GM19238 (cell line): ENCODE measurements around the gene EYA3.

Experiments used
- DNase-seq: peaks from one replicate; pipeline ENCODE4 v3.0.0; 2011; ENCODE audit warnings: low spot score; ENCODE audit not compliant: insufficient read length

EYA3 gene, protein sequence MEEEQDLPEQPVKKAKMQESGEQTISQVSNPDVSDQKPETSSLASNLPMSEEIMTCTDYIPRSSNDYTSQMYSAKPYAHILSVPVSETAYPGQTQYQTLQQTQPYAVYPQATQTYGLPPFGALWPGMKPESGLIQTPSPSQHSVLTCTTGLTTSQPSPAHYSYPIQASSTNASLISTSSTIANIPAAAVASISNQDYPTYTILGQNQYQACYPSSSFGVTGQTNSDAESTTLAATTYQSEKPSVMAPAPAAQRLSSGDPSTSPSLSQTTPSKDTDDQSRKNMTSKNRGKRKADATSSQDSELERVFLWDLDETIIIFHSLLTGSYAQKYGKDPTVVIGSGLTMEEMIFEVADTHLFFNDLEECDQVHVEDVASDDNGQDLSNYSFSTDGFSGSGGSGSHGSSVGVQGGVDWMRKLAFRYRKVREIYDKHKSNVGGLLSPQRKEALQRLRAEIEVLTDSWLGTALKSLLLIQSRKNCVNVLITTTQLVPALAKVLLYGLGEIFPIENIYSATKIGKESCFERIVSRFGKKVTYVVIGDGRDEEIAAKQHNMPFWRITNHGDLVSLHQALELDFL

DNA sequence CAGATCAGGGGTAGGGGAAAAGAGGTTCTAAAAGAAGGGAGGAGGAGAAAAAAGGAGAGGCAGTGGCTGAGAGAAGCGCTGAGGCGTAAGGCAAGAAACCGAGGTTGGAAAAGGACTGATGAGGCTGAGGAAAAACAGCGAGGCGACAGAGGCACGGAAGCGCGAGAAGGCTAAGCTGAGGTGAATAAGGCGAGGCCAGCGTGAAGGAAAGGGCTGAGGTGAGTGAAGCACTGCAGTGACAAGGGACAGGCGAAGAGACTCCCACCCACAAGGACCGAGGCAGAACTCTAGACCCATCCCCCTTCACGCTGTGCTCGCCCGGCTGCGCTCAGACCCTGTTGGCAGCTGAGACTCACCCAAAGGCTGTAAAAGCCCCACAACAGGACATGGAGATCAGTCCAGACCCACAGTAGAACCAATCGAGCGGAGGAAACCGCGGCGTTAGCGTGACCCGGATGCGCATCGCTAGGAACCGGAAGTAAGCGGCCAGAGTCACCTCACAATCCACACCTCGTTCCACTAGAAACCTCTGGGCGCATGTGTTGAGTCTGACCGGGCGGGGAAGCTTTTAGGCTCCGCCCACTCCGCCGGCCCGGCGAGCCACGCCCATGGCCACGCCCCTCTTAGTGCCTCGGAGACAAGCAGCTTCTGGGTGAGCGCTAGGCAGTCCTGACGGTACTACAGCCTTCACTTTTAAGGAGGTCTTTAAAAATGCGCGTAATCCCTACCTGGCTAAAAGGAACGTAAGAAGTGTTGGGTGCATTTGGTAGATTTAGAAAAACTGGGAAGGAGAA is at the start of gene EYA3:
EYA3 (minus strand) TSS at position 443 of the 794 bp plus-strand sequence. CDS start 30,584 bp downstream, outside the sequence.
- peak; percentile 95 for DNase-seq

DNA sequence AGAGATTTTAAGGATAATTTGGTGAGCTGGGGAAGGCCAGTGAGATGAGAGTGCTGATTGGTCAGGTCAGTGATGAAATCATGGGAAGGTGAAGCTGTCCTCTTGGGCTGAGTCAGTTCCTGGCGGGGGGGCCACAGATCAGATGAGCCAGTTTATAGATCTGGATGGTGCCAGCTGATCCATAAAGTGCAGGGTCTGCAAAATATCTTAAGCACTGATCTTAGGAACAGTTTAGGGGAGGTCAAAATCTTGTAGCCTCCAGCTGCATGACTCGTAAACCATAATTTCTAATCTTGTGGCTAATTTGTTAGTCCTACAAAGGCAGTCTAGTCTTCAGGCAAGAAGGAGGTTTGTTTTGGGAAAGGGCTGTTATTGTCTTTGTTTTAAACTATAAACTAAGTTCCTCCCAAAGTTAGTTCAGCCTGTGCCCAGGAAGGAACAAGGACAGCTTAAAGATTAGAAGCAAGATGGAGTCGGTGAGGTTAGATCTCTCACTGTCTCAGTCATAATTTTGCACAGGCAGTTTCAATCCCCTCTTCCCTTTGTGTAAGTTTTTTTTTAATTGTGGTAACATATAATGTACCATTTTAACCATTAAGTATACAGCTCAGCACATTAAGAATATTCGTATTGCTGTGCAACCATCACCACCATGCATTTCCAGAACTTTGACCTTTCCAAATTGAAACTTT is 48.7 kb upstream of the EYA3 start:
- DNase-seq: no peak

DNA sequence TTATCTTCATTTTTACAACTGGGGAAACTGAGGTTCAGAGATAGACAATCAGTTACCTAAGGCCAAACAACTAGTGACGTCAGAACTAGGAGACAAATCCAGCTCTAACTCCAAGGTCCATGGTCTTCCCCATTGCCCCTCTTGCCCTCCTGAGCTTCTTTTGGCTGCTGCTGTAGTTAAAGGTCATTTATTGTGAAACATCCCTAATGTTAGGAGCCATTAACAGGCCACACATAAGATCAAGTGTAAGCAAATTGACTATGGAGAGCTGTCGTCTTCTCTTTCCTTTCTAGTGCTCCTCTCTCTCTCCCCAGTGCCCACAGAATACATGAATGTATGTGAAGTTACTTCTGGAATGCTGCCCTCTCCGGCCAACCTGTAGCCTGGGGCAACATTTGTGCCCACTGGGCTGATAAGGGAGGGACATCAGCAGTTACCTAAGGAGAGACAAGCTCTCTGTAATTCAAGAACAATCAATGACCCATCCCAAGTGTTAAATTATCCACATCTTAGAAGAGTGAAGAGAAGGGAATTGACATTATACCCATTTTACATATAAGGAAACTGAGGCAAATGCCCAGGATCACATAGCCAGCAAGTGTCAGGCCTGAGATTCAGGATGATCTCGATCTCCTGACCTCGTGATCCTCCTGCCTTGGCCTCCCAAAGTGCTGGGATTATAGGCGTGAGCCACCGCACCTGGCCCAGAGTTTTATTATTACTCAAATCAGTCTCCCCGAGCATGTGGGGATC is 47.9 kb upstream of the EYA3 start:
- no peak for DNase-seq

DNA sequence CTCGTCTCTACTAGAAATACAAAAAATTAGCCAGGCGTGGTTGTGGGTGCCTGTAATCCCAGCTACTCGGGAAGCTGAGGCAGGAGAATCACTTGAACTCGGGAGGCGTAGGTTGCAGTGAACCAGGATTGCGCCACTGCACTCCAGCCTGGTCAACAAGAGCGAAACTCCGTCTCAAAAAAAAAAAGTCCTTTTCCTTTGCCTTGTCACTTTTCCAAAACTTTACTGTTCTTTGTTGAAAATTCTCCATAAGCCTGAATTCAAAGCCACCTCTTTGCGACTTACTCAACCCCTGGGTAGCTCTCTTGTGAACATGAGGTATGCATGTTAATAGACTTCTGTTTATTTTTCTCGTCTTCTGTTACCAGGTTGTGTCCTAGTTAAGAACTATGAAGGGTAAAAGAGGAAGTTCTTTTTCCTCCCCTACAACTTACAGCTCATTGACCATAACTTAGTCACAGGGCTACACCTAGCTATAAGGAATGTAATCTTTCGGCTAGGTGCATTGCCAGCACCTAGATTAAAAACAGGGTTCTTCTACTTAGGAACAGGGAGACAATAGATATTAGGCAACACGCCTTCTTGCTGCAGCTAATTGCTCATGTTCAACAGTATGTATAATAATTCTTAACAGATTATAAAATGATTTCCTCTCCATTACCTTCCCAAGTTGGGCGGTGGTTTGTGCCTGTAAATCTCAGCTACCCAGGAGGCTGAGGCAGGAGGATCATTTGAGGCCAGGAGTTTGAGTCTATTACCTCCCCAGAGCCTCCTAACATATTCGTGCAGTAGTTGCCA is 47.2 kb upstream of the EYA3 start:
- DNase-seq: no peak

DNA sequence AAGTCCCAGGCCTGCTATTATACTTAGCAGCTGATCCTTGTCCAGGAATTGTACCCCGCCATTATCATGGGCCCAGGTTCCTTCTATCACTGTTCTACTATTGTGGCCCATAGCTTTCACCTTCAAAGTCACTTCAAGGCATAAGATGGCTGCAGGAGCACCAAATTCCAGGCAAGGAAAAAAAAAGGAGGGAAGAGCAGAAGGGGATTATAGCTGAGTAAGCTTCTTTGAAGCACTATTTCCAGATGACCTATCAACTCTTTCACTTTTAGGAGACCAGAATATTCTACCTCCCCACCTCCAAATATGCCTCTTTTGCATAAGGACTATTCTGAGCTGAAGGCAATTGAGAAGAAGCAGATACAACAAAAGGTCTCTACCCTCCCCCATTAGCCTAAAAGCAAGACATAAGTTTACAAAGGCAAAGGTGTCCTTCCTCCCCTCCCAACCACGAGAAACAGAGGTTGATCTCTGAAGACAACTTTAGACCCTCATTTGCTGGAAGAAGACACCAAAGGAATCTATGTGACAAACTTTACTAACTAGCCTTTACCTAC is 46.3 kb upstream of the EYA3 start:
- no peak for DNase-seq

DNA sequence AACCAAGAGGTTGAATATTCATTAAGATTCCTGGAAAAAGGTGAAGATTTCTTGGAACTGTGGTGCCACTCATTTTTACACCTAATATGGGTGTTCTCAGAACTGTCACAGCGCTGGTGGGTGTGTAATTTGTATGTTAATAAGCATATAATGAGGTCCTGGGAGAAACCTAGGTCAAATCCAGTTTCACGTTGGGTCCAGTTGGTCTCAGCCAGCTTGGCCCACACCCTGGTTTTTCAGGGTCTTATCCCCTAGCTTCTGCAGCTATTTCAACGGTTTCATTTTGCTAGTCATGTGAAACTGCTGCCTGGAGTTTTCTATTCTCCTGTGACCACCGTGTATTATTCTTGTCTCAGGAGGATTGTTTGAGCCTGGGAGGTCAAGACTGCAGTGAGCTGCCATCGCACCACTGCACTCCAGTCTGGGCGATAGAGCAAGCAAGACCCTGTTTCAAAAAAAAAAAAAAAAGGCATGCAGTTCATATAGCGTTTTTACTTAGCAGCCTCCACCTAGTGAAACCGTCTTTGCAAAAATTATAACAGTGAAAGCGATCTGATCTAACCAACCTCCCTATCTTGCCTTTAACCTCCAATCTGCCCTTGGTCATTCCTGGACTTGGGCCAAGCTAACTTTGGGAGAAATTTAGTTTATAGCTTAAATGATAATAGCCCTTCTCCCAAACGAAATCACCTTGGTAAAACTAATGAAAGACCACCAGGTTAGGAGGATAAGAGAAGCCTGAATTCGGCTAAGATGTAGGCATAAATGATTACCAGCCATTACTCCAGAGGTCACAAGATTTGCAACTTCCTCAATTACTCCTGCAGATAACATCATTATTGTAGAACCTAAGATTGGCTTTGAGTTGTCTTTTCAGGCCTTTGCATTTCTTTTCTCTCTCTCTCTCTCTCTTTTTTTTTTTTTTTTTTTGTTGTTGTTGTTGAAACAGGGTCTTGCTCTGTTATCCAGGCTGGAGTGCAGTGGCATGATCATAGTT is 44.1 kb upstream of the EYA3 start:
- no peak for DNase-seq

DNA sequence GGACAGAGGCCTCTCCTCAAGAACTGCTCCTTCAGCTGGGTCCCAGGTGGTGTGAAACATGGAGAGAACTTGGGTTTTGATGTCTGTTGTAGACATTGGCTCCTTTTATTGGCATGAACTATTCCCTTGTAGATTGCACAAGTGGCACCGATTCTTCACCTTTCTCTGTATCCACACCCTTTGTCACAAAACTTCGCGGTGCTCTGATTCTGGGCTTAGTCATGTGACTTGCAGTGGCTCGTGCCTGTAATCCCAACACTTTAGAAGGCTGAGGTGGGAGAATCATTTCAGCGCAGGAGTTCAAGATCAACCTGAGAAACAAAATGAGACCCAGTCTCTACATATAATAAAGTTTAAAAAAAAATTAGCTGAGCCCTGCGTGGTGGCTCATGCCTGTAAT is 42.5 kb upstream of the EYA3 start:
- no peak for DNase-seq

DNA sequence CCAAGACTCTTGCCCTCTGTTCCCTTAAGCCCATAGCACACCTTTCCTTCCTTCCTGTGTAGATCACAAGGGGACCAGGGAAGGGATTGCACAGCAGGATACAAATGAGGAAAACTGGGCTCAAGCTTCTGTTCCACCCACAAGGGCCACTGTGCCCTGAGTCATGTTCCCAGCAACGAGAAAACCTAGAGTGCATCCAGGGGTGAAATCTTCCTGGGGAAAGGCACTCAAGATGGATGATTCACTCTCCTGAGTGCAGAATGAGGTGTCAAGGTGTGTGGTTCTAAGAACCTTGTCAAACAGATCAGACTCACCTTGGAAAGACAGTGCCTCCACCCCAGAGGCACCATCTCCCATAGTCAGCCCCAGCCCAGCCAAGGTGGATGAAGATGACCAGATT is 40.7 kb upstream of the EYA3 start:
- DNase-seq: no peak

DNA sequence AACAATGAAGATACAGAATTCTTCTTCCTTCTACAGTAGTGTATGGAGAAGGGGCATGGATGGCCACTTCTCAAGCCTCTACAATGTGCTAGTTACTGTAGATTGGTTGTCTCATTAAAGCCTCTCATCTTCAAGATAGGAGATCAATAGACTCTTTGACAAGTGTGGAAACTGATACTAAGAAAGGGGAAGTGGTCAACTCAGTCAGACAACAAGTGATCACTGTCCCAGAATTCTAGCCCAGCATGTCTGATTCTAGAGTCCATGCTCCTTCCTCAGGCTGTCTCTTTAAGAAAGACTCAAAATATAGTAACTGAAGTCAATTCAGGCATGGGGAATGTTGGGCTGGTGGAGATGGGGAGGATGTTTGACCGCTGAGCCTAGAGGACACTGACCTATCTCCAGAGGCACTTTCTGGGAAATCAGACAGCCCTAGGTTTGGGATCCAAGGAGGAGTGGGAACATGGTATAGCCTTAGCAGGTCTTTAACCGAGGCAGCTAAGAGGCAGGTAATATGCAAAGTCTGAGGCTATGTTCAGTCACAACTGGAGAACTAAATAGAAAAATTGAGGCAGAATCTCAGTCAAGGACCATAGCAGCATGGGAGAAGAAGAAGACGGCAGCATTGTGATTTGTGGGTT is 39.3 kb upstream of the EYA3 start:
- no peak for DNase-seq

DNA sequence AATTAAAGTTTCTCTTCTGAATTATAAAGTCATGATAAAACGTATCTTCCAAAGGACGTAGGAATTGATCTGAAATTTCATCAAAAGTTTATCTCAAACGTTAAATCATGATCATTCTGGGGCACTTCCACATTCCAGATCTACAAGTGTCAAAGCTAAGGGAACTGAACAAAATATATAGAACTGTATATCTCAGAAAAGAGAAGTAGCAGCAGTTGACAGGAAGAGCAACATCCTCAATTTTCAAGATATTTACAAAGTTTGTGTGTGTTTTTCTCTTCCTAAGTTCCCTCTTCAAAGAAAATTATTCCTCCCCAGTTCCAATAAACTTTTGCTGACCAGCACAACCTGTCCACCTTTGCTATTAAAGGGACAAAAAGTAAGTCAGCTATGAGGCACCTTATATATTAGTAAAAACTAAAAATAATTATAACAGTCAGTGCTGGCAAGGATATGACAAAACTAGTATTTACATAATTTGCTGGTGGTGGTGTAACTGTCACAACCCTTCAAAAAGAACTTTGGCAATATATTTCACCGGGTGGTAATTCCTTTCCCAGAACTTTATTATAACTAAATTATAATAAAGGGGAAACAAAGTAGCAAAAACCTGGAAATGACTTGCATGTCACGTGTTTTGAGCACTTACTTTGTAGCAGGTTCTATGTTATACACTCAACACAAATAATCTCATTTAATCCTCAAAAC is 38.5 kb upstream of the EYA3 start:
- no peak for DNase-seq

DNA sequence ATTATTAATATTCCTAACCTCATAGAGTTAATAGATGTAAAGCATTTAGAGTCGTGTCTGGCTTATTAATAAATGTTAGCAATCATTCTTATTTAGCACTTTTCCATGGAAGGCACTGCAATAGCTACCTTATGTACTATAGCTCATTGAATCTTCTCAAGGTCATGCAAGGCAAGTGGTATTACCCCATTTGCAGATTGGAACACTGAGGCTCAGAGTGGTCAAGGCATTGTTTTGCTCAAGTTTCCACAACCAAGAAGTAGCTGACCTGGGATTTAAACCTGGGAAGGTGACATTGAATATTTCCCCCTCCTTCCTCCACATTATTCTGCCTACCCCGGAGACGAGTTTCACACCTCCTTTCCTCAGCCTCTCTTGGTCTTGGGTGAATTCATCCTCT is 37.8 kb upstream of the EYA3 start:
- DNase-seq: no peak

DNA sequence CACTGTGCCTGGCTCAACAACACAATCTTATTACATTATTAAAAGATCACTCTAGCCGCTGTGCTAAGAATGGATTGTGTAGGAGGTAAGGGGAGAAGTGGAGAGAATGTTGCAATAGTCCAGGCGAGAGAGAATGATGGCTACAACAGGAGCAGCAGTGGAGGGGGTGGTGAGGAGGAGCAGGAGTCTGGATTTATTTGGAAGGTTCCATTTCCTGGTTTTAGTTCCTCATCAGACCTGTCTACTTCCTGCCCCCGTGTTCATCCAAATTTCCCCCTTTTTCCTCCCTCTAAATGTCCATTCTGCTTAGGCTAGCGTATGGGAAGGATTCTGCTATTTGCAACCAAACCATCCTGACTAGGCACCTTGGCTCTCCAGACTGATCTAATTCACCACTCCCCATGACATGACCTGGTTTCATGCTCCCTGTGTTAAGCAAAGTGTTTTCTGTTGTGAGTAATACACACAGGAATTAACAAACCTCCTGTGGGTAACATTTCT is 35.1 kb upstream of the EYA3 start:
- DNase-seq: no peak

DNA sequence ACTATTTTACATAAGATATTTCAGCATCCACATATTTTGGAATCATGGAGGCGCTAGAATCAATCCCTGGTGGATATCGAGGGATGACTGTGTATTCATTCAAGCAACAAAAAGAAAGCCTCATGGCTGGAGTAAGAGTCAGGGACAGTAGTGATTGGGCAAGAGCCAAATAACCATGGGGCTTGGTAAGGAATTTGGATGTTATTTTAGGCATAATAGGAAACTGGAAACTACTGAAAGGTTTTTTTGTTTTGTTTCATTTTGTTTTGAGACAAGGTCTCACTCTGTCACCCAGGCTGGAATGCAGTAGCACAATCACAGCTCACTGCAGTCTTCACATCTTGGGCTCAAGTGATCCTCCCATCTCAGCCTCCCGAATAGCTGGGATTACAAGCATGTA is 33.8 kb upstream of the EYA3 start:
- DNase-seq: no peak

DNA sequence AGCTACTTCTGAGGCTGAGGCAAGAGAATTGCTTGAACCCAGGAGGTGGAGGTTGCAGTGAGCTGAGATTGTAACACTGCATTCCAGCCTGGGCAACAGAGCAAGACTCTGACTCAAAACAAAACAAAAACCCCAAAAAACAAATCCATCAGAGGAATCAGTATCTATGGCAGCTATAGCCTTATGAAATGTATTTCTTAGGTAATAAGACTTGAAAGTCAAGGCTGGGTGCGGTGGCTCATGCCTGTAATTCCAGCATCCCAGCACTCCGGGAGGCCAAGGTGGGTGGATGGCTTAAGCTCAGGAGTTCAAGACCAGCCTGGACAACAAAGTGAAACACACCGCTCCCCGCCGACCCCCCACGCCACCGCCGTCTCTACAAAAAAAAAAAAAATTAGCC is 31.1 kb upstream of the EYA3 start:
- DNase-seq: no peak

DNA sequence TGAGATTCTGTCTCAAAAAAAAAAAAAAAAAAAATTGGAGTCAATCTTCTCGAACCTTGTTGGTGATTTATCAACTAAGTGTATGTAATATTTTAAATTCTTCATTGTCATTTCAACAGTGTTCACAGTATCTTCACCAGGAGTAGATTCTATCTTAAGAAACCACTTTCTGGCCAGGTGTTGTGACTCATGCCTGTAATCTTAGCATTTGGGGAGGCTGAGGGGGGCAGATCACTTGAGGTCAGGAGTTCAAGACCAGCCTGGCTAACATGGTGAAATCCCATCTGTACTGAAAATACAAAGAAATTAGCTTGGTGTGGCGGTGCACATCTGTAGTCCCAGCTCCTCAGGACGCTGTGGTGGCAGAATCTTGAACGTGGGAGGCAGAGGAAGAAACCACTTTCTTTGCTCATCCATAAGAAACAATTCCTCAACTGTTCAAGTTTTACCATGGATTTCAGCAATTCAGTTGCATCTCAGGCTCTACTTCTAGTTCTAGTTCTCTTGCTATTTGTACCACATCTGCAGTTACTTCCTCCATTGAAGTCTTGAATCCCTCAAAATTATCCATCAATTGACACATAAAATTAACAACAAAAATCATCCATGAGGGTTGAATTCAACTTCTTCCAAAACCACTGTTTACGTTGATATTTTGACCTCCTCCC is 30.4 kb upstream of the EYA3 start:
- DNase-seq: no peak

DNA sequence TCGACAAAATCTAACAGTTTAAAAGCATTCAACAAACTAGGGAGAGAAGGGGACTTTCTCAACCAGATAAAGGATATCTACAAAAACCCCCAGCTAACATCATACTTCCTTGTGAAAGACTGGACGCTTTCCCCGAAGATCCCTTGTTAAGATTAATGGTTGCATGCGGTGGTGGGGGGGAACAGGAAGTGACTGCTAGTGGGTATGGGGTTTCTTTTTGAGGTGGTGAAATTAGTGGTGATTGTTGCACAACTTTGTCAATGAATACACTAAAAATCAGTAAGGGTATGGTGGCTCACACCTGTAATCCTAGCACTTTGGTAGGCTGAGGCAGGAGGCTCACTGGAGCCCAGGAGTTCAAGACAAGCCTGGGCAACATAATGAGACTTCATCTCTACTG is 26.9 kb upstream of the EYA3 start:
- DNase-seq: no peak

DNA sequence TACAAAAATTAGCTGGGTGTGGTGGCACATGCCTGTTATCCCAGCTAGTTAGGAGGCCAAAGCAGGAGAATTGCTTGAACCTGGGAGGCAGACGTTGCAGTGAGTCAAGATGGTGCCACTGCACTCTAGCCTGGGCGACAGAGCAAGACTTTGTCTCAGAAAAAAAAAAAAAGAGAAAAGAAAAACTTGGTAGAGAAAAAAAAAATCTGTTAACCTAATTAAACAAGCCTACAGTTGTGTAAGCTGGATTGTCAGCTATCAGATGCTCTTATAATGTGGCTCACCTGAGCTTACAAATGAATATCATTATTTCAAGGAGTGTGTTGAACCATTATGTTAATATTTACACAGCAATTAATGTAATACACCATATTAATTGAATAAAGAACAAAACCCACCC is 26.4 kb upstream of the EYA3 start:
- no peak for DNase-seq
